GM12892 (cell line): ENCODE measurements around the gene PIGC.

Source experiments
- POLR2A ChIP-seq: IDR thresholded peaks from 2 replicates; pipeline ENCODE4 v1.6.1; 2011; ENCODE audit warnings: low read depth, low read length, control low read depth
- POLR2AphosphoS5 ChIP-seq: IDR thresholded peaks from 2 replicates; pipeline ENCODE4 v1.6.1; 2011; ENCODE audit warnings: low read depth, low read length, control low read depth

GRCh38 chr1:172394811-172395210 is 49.1 kb downstream of the PIGC start:
- TF ChIP-seq POLR2A = no peak
- no peak for TF ChIP-seq POLR2AphosphoS5
